ENCODE results near the gene CASKIN1. TPM values are rescaled to one million over a fixed set of nuclear protein-coding genes. Genes with fewer than 3 reads are reported as not detected.
A peak's percentile ranks its signal among the peaks of the same experiment; 100 is the strongest.

Gene CASKIN1
- total and polyA plus RNA-seq, 2 donors, result 0.48 to 0.69 TPM

DNA sequence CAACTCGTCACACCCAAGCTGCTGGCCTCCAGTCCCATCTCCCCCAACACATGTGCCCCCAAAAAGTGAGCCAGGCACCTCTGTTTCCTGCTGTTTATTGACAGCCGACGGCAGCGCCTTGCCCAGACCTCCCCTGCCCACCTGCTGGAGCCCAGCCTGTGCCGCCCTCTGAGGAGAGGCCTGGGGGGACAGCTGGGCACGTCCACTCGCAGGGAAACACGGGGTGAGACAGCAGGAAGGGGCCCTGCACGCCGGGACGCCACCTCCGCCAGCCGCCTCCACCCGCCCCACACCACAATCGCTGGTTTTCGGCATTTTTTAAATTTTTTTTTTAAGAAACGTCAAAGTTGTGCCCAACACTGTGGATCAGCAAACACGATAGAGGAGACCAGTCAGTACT lies 19.3 kb downstream of the CASKIN1 start:
- Histone ChIP-seq H3K4me1 (ENCODE audit: insufficient read depth) (no peaks in the 10 kb centered on the region), H3K27ac (ENCODE audit: low read depth) (no peak overlapping the region), H3K36me3 (ENCODE audit: insufficient read depth) (peaks cover 14% of the 10 kb centered on the region), H3K4me3 (ENCODE audit: low read depth, low read length) (no peak overlapping the region)
- 90% methylated on average over 18 of the region's 18 CpGs for WGBS
- DNase-seq (ENCODE audit: extremely low spot score), result no peak

DNA sequence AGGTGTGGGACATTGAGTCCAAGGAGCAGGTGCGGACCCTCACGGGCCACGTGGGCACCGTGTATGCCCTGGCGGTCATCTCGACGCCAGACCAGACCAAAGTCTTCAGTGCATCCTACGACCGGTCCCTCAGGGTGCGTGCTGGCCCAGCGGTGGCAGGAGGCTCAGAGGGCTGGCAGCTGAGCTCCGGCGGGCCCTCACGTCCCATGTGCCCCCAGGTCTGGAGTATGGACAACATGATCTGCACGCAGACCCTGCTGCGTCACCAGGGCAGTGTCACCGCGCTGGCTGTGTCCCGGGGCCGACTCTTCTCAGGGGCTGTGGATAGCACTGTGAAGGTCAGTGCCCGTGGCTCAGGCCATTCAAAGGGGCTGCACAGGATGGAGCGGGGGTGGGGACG lies 20.4 kb downstream of the CASKIN1 start:
- H3K36me3 ChIP-seq (ENCODE audit: insufficient read depth), result peaks cover 16% of the 10 kb centered on the region
- 96% methylated on average over 23 of the region's 23 CpGs for WGBS

DNA sequence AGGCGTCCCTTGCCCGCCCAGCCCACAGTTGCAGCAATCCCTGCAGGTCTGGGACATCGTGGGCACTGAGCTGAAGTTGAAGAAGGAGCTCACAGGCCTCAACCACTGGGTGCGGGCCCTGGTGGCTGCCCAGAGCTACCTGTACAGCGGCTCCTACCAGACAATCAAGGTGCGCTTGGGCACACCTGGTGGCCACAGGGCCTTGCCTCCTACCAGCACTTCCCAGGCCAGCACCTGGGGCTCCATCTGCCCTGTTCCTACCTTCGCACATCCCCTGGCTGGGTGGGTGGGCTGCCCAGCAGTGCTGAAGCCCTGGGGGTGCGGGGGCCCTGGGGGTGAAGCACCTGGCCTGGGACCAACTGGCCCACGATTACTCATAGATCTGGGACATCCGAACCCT lies 21.0 kb downstream of the CASKIN1 start:
- H3K36me3 ChIP-seq (ENCODE audit: insufficient read depth), result peaks cover 16% of the 10 kb centered on the region
- H3K4me1 ChIP-seq (ENCODE audit: insufficient read depth), result no peaks in the 10 kb centered on the region
- 95% methylated on average over 10 of the region's 10 CpGs for WGBS
- no peak overlapping the region for H3K27ac ChIP-seq (ENCODE audit: low read depth)
- no peak for DNase-seq (ENCODE audit: extremely low spot score)
- H3K4me3 ChIP-seq (ENCODE audit: low read depth, low read length), result no peak overlapping the region

More for the DNA sequence above, 20.4 kb downstream of the CASKIN1 start:
- Histone ChIP-seq H3K27ac (ENCODE audit: low read depth) (no peak overlapping the region), H3K4me1 (ENCODE audit: insufficient read depth) (no peaks in the 10 kb centered on the region), H3K4me3 (ENCODE audit: low read depth, low read length) (no peak overlapping the region)
- no peak for DNase-seq (ENCODE audit: extremely low spot score)

DNA sequence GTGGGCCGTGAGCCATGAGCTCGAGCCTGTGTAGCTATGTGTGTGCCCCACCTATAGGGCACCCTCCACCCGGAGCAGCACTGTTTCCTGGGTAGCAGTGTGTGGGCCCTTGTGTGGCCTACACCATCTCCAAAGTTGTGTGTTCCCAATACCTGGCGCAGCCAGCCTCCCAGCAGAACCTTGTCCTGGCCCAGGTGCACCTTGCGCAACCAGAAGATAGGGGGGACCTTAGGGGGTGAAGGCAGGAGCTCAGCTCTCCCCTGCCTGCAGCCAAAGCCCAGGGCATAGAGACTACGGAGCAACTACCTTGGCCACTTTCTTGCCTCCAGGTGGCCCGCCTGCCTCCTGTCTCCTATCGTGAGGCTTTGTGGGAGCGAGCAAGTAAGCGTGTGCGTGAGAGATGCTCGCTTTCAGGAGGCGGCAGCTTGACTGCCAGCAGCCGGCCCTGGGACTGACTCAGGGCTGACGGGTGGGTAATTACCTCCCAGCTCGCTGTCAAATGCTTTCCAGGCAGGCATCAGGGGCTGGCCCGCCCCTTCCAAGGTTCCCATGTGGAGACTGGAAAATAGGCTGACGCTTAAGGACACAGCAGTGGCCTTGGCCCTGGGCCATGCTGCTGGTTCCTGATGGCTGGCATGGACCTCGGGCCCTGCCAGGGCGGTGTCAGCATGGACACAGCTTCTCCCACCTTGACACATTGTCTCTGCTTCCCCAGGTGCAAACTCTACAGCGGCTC lies 21.8 kb downstream of the CASKIN1 start:
- Histone ChIP-seq H3K27ac (ENCODE audit: low read depth) (no peak overlapping the region), H3K4me1 (ENCODE audit: insufficient read depth) (no peaks in the 10 kb centered on the region), H3K4me3 (ENCODE audit: low read depth, low read length) (no peak overlapping the region), H3K36me3 (ENCODE audit: insufficient read depth) (peaks cover 16% of the 10 kb centered on the region)
- WGBS, result 90% methylated on average over 21 of the region's 21 CpGs
- DNase-seq (ENCODE audit: extremely low spot score), result no peak

DNA sequence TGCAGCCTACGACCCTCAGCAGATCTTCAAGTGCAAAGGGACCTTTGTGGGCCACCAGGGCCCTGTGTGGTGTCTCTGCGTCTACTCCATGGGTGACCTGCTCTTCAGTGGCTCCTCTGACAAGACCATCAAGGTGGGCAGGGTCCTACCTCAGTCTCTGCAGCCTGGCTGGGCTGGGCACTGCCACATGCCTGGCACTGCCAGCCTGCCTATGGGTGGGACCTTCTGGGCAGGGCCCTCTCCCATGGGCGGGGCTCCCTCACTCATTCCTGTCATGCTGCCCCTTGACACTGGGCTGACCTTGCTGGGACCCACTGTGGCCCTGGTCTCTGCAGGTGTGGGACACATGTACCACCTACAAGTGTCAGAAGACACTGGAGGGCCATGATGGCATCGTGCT lies 22.5 kb downstream of the CASKIN1 start:
- no peak overlapping the region for H3K27ac ChIP-seq (ENCODE audit: low read depth)
- no peaks in the 10 kb centered on the region for H3K4me1 ChIP-seq (ENCODE audit: insufficient read depth)
- peaks cover 16% of the 10 kb centered on the region for H3K36me3 ChIP-seq (ENCODE audit: insufficient read depth)
- WGBS, result 90% methylated on average over 4 of the region's 4 CpGs
- no peak overlapping the region for H3K4me3 ChIP-seq (ENCODE audit: low read depth, low read length)
- DNase-seq (ENCODE audit: extremely low spot score), result no peak

DNA sequence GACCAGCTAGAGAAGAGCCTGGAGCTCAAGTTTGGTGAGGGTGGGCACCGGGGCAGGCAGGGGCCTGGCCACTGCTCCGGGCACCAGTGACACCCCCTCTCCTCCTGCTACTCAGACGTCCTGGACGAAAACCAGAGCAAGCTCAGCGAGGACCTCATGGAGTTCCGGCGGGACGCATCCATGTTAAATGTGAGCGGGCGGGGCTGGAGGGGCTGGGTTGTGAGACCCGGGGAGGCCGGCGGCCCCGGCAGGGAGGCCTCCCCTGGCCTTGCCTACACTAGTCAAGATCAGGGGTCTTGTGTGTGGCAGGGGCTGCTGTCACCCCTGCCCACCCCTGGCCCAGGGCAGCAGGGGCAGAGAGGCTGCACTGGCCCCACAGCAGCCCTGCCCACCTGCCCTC lies 23.0 kb downstream of the CASKIN1 start:
- Histone ChIP-seq H3K4me1 (ENCODE audit: insufficient read depth) (no peaks in the 10 kb centered on the region), H3K36me3 (ENCODE audit: insufficient read depth) (peaks cover 16% of the 10 kb centered on the region), H3K27ac (ENCODE audit: low read depth) (no peak overlapping the region), H3K4me3 (ENCODE audit: low read depth, low read length) (no peak overlapping the region)
- no peak for DNase-seq (ENCODE audit: extremely low spot score)
- WGBS, result 90% methylated on average over 14 of the region's 14 CpGs

DNA sequence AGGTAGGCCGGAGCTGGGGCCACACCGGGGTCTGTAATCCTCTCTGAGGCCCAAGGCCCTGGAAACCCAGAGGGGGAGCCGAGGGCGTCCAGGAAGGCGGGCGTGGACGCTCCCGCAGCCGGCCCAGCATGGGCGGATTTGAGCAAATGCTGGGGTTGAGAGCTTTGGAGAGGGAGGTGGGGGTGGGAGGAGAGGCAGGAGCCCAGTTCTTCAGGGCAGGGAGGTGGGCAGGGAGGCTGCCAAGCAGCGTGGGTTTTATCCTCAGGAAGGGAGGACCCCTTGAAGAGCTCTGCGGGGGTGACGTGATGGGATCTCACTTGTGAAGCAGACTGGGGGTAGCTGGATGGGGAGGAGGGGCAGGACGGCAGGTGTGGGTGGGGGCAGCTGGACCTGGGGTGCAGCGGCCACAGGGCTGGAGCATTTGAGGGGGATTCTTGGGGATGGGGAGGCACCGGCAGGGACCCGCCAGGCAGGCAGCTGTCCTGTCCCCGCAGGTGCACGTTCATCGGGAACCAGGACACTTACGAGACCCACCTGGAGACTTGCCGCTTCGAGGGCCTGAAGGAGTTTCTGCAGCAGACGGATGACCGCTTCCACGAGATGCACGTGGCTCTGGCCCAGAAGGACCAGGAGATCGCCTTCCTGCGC lies 23.6 kb downstream of the CASKIN1 start:
- Histone ChIP-seq H3K4me3 (ENCODE audit: low read depth, low read length) (no peak overlapping the region), H3K27ac (ENCODE audit: low read depth) (no peak overlapping the region), H3K4me1 (ENCODE audit: insufficient read depth) (no peaks in the 10 kb centered on the region), H3K36me3 (ENCODE audit: insufficient read depth) (peaks cover 16% of the 10 kb centered on the region)
- DNase-seq (ENCODE audit: extremely low spot score), result no peak
- WGBS, result 91% methylated on average over 29 of the region's 29 CpGs

DNA sequence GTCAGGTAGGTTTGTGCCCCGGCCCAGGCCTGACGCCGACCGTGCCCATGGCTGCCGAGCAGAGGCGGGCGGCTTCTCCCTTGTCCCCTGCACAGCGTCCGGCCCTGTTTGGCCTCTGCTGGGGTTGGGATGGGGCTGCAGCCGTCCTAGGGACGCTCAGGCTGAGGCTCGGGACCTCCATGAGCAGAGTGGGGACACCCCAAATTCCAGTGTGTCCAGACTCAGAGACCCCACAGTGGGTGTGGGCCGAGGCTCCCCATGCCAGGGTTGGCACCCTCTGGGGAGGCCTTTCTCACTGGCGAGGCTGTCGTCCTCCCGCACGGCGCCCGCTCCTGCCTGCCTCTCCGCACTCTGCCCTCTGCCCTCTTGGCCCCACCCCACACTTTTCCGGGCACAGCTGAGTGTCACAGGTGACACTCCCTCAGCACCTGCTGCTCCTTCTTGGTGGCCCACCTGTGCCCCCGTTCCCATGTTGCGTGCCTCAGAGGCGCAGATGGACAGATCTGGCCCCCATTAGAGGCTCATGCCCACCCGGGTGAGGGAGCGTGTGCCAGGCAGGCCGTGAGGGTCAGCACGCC lies 24.7 kb downstream of the CASKIN1 start:
- 93% methylated on average over 28 of the region's 28 CpGs for WGBS
- no peak overlapping the region for H3K4me3 ChIP-seq (ENCODE audit: low read depth, low read length)

DNA sequence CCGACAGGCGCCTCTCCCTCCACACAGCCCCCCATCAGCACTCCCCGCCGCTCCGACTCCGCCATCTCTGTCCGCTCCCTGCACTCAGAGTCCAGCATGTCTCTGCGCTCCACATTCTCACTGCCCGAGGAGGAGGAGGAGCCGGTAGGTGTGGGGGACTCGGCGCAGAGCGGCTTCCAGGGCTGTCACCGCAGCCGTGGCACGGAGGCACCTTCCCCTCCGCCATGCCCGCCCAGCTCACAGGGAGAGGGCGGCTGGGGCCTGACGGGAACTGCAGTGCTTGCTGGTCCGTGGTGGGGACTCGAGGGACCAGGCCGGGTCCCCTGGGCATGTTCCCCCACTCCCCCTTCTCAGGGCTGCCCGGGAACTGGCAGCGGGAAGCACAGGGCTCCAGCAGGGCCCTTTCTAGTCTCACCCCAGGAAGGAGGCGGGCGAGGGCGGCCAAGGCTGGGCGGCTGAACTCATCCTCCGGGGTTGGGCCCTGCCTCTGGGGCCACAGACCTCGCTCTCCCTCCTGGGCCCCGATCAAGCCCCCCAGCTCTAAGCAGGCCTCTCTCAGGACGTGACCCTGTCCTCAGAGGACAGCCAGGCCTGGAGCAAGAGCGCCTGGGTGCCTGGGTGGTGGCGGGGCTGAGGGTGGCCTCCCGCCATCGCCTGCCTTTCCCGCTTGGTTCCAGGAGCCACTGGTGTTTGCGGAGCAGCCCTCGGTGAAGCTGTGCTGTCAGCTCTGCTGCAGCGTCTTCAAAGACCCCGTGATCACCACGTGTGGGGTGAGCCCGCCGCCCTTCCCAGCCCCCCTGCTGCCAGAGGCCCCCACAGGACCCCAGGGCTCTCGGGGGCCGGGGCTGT lies 25.6 kb downstream of the CASKIN1 start:
- WGBS, result 89% methylated on average over 47 of the region's 47 CpGs
- Histone ChIP-seq H3K4me1 (ENCODE audit: insufficient read depth) (no peaks in the 10 kb centered on the region), H3K27ac (ENCODE audit: low read depth) (no peak overlapping the region), H3K4me3 (ENCODE audit: low read depth, low read length) (peak overlapping the region; percentile 17), H3K36me3 (ENCODE audit: insufficient read depth) (peaks cover 18% of the 10 kb centered on the region)
- no peak for DNase-seq (ENCODE audit: extremely low spot score)

More for the DNA sequence above, 24.7 kb downstream of the CASKIN1 start:
- DNase-seq (ENCODE audit: extremely low spot score), result no peak
- Histone ChIP-seq H3K36me3 (ENCODE audit: insufficient read depth) (peaks cover 16% of the 10 kb centered on the region), H3K4me1 (ENCODE audit: insufficient read depth) (no peaks in the 10 kb centered on the region), H3K27ac (ENCODE audit: low read depth) (no peak overlapping the region)

DNA sequence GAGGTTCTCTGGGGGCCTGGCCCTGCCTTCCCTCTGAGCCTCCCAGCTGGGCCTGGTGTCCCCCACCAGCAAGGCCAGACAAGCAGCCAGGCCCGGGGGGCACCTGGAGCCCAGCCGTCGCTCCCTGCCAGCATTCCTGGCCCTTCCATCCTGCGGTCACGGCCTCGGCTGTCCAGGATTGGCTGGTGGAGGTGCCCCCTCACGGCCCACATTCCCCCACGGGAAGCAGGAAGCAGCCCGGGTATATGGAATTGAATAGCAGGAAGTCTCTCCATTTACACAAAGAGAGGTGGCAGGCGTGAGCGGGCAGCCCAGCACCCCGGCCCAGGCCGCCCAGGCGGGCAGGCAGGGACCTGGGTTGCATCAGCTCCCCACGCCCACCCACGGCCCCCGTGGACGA lies 26.3 kb downstream of the CASKIN1 start:
- DNase-seq (ENCODE audit: extremely low spot score), result no peak
- 79% methylated on average over 18 of the region's 18 CpGs for WGBS
- H3K27ac ChIP-seq (ENCODE audit: low read depth), result no peak overlapping the region
- H3K4me1 ChIP-seq (ENCODE audit: insufficient read depth), result no peaks in the 10 kb centered on the region
- peak overlapping the region; percentile 17 for H3K4me3 ChIP-seq (ENCODE audit: low read depth, low read length)
- H3K36me3 ChIP-seq (ENCODE audit: insufficient read depth), result peaks cover 16% of the 10 kb centered on the region

DNA sequence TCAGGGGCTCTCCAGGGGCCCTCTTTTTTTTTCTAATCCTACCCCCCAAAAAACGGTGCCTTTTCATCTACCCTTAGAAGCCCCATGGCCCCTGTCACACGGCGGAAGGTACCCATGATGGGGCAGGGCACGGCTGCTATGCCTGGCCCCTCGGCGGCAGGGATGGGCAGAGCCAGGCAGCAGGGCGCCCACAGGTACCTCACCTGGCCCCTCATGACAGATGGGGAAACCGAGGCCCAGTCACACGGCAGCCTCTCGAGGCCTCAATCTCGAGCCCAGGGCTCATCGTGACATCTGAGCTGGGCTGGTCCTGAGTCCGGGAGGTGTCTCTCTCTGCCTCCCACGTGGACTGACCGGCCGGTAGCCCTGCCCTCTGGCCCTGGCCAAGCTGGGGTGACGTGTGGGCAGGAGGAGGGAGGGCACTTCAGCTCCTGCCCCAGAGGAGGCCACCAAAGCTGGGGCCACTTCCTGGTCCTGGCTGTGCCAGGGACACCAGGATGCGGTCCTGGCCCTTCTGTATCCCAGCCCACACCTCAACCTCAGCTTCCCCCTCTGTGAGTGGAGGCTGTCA lies 29.3 kb downstream of the CASKIN1 start:
- WGBS, result 90% methylated on average over 18 of the region's 18 CpGs
- no peak for DNase-seq (ENCODE audit: extremely low spot score)
- Histone ChIP-seq H3K4me1 (ENCODE audit: insufficient read depth) (no peaks in the 10 kb centered on the region), H3K36me3 (ENCODE audit: insufficient read depth) (peaks cover 8% of the 10 kb centered on the region), H3K4me3 (ENCODE audit: low read depth, low read length) (no peak overlapping the region), H3K27ac (ENCODE audit: low read depth) (no peak overlapping the region)

DNA sequence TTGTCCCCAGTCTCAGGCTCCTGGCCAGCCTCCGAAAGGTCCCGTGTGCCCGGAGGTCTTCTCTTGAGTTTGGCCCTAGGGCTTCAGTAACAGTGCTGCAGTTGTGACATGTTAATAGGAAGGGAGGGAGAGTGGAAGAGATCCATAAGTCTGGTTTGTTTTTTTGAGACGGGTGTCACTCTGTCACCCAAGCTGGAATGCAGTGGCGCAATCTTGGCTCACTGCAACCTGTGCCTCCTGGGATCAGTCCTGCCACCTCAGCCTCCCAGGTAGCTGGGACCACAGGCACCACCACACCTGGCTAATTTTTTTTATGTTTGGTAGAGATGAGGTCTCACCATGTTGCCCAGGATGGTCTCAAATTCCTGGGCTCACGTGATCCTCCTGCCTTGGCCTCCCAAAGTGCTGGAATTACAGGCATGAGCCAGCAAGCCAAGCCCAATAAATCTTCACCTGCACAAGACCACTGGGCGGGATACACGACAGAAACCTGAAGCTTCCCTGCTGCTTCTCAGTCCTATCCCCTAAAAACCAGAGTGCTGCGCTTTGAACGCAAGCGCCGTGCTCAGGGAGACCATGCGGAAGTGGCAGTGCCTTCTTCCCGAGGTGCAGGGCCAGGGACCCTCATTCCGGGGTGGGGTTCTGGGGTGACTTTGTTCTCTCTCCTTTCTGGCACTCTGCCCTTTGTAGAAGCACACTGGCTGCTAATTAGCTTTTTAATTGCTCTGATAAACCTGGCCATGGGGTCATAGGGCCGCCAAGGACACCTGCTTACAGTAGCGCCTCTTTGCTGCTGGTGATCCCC lies 29.9 kb downstream of the CASKIN1 start:
- DNase-seq (ENCODE audit: extremely low spot score), result no peak
- H3K27ac ChIP-seq (ENCODE audit: low read depth), result no peak overlapping the region
- no peaks in the 10 kb centered on the region for H3K4me1 ChIP-seq (ENCODE audit: insufficient read depth)
- 91% methylated on average over 17 of the region's 17 CpGs for WGBS
- peaks cover 5% of the 10 kb centered on the region for H3K36me3 ChIP-seq (ENCODE audit: insufficient read depth)
- no peak overlapping the region for H3K4me3 ChIP-seq (ENCODE audit: low read depth, low read length)
